Suprapubic skin (tissue), 3 donors: ENCODE data around the gene SETD4.

ENCODE experiments used
- POLR2A ChIP-seq, 2 donors: fragments of 450-650 bp; IDR thresholded peaks; one replicate each; pipeline ENCODE4 v1.6.1; 2017; ENCODE audit warnings: antibody characterized with exemption in 2 of 2, mild to moderate bottlenecking in 2 of 2, moderate library complexity in 2 of 2
- TF ChIP-seq, protein P1 (sequence below), 2 donors: fragments of 200-600 bp in 1 of 2; fragments of 450-650 bp in 1 of 2; sonication (generic) in 1 of 2; IDR thresholded peaks; one replicate each; pipeline ENCODE4 v1.5.1; 2016 to 2019; ENCODE audit warnings: antibody characterized with exemption in 2 of 2, mild to moderate bottlenecking in 1 of 2, moderate library complexity in 1 of 2

DNA sequence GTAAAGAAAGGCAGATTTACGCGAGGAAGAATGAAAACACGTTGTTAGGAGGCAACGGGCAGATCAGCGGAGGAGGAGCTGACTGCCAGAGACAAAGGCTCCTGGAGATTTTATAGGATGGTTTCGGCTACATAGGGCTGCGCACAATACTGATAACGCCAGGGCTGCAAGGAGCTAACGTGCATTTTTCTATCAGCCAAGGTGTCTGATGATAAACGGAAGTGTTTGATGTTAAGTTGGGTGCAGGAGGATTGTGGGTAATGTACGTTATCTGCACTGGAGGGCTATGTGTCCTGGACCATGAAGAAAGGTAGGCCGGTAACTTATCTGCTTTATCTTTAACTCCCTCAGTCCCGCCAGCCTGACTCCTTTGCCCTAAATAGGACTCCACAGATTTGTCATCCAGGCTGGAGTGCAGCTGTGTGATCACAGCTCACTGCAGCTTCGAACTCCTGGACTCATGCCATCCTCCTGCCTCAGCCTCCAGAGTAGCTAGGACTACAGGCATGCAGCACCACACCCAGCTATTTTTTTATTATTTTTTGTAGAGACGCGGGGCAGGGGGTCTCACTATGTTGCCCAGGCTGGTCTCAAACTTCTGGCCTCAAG lies 29.6 kb downstream of the SETD4 start:
- TF ChIP-seq, protein P1, sequence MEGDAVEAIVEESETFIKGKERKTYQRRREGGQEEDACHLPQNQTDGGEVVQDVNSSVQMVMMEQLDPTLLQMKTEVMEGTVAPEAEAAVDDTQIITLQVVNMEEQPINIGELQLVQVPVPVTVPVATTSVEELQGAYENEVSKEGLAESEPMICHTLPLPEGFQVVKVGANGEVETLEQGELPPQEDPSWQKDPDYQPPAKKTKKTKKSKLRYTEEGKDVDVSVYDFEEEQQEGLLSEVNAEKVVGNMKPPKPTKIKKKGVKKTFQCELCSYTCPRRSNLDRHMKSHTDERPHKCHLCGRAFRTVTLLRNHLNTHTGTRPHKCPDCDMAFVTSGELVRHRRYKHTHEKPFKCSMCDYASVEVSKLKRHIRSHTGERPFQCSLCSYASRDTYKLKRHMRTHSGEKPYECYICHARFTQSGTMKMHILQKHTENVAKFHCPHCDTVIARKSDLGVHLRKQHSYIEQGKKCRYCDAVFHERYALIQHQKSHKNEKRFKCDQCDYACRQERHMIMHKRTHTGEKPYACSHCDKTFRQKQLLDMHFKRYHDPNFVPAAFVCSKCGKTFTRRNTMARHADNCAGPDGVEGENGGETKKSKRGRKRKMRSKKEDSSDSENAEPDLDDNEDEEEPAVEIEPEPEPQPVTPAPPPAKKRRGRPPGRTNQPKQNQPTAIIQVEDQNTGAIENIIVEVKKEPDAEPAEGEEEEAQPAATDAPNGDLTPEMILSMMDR (IDR thresholded peaks at IDR 0.05), result no peak
- TF ChIP-seq POLR2A (IDR thresholded peaks at IDR 0.05), result no peak
